HG02852 (cell line): ENCODE data around the gene ROBO2.

ENCODE experiments used
- ATAC-seq: cut with Tn5 transposase; IDR thresholded peaks from one replicate; pipeline ENCODE4 v1.9.1; 2021; ENCODE audit warnings: mild to moderate bottlenecking, moderate library complexity; ENCODE audit not compliant: unreplicated experiment

Gene ROBO2

DNA sequence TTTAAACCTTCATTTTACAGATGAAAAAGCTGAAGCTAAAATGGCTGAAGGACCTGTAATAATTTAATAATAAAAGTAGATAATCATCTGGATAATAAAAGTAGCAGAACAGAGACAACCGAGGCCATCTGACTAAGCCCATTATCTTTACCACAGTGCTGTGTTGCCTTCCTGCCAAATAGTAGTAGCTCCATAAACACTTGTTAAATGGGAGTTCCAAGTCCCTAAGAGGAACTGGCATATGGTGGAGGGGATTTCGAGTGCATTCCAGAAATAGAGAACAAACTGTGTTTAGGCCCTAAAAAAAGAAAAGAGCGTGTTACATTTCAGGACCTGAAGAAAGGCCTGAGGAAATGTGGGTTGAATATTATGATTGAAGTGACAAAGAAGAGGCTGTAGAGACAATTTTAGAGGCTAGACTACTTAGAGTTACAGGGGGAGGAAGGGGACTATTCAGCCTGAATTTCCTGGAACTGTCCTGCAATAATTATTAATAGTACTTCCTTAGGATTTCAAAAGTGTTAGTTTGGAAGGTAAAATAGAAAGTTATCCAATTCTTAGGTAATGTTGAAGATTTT, 424.3 kb downstream of the ROBO2 start:
- no peak for ATAC-seq

DNA sequence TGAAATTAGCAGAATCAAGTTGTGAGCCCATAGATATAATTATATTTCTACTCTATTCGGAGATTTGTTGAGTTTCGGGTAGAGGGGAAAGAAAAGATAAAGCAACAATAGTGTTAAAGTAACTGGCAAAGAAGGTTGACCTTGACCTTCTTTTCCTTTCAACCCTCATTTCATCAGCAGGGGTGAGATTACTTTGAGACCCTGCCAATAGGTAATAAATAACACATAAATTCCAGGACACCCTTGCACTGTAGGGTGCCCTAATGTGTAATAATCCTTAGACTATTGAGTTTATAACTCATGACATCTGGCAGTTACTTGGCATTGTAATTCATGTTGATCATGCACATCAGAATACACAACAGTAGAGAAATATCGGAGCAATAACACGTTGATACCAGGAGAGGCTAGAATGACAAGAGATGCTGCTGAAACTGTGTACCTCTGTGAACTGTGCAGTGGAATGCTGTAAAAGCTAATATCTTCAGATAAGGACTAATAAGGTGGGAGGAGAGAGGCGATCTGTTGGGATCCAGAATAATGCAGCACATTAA, 426.7 kb downstream of the ROBO2 start:
- ATAC-seq: no peak

DNA sequence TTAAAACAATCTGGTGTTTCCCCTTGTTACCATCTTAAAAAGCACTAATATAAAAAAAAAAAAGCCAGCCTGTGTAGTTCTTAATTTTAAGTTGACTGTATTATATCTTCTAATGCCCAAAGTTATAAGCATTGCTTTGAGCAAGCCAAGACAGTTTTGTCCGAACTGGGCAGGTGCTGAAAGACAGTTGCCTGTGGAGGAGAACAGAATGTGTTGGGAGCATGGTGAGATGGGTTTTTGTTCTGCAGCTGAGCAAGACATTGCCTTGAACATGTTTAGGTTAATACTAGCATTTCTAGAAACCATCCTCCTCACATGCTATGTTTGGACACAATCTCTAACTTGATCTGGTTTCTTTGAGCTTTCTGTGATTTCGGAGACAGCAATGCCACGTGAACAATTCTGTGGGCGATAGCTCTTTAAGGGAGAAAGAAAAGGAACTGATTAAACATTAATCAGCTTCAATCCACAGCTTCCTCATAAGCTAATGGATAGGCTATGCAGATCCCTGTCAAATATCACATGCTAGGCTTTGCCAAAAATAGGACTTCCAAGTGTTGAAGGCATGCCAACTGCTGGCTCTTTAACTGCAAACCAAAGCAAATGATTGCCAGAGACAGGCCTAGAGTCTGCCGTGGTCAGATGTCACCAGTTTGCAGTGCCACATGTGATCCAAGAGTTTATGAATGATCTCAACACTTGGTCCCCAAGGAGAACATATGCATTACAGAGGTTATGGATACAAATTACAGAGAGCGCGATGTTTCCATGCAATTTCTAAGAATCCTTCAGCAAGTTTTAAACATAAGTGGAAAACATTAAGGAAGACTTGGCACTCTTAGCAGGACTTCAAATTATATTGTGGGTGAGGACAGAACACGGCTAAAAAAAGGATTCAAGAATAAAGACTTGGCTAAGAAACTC, 428.1 kb downstream of the ROBO2 start:
- ATAC-seq: no peak

DNA sequence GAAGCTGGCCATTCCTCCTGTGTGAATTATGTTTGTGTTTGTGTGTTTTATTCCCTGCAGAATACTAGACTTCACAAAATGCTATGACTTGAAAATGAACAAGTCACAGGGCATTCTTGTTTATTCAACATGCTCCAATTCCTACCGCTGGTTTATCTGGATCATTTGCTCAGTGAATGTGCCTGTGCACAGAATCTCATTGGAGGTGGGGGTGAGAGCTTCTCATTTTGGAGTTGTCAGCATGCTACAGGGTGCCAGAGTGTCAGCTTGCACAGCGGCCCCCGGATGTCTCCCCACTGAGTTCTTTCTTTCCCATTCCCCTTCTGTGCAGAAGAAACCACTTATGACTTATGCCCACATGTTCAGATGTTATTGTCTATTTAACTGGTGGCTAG, 428.7 kb downstream of the ROBO2 start:
- no peak for ATAC-seq

DNA sequence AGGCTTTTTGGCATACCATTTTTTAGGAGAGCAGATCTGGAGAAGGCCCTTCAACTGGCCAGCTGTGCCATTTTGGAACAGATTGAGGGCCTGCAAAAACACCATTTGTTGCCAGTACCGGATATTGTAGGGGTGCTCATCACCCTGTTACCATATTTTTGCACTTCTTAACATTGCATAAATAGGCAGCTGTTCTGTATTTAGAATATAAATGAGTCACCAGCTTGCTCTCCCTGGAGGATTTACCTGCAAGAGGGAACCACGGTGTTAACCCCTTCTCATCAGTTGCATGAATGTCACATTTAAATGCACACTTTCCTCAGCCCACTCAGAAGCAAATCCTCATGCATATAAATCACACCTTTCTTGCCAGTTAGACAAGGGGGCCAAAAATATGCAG, 435.6 kb downstream of the ROBO2 start:
- ATAC-seq: no peak

DNA sequence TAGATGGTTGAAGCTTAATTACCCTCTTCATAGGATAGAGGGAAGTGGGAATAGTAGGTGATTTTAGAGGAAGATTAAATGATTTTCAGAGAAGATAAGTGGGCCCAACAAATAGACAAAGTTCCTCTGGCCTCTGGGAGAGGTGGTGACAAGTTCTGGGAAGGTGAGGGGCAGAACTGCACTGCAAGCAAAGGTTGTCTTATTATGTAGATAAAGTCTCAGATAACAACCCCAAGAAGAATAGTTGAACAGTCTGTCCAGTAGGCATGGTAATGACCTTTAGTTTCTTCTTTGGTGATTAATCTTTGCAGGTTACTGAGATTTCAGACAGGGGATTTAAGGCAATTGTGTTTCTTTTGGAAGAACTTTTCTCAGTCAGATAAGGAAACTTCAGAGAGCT, 439.1 kb downstream of the ROBO2 start:
- no peak for ATAC-seq

DNA sequence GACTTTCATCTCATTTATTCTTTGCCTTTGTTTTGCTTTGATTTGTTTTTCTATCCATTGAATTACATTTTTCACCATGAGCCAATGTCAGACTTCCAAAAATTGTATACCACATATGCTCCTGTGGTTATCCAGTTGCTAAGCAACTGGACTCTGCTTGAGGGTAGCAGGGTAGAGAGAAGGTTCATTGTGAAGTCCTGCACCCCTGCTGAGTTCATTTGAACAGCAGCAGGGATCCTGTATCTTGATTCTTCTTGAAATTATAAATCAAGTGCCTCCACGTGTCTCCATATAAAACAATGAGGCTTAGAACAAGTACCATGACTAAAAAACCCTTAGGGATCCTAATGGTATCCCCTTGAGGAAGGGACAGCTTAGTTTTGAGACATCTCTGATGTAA, 449.3 kb downstream of the ROBO2 start:
- no peak for ATAC-seq

DNA sequence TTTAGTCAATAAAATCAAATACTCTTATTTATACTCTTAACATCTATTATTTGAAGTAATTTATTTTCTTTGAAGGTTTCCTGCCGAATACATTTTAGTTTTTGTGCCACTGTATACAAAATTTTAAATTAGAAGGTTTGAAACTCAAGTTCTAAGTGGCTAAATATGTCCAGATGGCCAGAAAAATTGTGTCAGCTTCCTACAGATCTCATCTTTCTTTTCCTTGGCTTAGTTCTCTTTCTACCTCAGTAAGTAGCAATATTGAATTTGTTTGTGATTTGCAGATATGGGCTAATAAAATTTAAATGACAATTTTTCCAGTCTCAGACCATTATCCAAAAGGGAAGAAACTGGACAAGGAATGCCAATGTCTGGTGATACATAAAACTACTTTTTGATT, 452.1 kb downstream of the ROBO2 start:
- ATAC-seq: no peak

DNA sequence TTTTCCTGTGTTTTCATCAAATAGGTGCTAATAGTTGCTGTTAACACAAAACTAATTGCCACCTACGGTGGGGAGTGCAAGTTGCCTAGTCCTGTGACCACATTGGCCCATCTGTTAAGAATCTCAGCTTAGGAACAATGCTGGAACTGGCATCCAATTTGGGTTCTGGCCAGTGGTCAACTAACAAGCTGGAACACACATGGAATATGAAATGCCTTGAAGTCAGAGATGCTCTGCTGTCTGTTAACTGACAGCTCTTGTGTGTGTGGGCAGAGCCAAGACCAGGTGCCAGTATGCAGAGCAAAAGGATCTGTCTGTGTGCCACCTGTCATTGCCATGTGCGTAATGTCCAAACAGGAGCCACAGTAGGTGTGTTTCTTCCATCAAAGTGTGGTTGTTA, 460.8 kb downstream of the ROBO2 start:
- no peak for ATAC-seq

DNA sequence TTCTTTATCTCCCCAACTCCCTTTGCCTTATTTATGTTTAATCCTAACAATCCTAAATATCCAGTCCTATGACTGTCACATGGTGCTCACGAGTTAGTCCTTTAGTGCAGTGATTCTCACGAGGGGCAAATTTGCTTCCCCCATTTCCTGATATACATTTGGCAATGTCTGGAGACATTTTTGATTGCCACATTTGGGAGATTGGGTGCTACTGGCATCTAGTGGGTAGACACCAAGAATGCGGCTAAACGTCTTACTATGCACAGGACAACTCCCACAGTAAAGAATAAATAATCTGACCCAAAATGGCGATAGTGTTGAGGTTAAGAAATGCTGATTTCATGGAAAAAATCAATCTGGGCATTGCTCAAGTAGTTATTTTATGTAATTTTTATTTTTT, 466.5 kb downstream of the ROBO2 start:
- ATAC-seq: no peak

DNA sequence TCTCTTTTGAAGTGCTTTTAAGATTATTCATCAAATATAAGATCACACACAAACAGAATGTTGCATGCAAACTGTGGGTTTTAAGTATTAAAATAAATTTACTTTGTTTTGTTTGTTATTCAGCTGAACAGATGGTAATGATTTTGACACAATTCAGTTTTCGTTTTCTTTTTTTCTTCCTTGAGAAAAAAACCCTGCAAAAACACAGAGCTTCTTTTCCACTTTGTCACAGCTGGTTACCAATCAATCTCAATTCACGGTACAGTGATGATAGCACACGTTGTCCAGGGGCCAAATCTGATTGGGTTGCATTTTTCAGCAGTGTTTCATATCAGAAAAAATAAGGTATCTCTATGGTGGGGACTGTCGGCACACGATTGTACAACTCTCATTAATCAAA, 473.6 kb downstream of the ROBO2 start:
- ATAC-seq: no peak

DNA sequence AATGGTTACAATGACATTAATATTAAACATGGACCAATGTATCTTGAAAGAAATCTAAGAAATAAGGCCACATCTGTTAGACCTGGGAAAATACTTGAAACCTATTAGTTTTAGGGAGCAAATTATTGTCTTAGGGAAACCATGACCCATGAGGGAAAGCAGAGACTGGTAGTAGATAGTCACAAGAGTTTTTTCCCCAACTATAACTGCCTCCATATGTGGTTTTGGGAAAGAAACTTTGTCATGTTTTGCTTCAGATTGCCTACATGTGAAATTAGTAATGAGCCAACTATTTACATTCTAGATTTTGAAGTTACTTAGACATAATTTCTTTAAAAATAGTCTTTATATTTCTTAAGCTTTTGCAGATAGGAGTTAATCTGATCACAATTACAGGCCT, 474.9 kb downstream of the ROBO2 start:
- ATAC-seq: no peak

DNA sequence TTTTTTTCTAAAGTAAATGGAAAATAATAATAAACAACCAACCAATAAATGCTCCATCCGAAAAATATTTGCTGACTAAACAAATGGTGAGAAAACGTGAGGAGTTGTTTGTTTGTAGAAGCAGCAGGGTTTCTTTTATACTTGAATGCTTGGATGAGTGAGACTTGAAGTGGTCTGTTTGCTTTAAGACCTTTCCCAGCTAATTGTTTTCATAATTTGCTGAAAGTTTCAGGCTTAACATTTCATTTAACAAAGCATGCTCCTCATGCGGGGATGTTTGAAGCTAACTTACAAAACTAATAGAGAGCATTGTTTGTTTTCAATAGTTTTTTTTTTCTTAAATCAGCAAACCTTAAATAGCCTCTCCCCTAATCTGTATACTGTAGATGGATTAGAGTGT, 484.6 kb downstream of the ROBO2 start:
- no peak for ATAC-seq

DNA sequence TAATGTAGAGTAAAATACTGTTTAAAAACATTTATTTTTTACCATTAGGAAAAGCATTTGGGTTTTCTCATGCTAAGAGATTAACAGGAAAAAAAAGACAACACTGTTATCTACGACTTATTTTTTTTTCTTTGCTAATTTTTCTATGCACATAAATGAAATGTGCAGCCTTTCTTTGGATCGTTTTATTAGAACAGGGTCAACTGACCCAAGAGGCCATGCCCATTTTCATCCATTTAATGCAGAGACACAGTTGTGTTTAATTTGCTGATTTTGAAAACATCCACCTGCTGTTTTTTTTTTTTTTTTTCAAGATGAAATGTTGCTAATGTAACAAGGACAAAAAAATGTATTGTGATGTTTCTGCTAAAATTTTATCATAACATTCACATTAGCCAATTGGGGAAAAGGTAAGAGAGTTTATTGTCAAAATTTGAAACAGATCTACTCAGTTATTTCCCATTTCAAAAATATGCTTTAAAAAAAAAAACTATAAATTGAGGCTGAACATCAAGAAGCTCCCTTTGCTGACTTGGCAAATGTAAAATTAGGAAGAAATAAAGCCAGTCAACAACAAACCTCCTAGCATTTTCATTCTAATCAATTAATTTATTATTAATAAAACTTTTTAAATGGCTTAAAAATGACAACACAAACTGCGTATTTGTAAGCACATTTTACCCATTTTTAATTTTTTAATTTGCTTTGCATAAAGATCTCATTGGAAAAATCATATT, 485.2 kb downstream of the ROBO2 start:
- ATAC-seq: no peak

DNA sequence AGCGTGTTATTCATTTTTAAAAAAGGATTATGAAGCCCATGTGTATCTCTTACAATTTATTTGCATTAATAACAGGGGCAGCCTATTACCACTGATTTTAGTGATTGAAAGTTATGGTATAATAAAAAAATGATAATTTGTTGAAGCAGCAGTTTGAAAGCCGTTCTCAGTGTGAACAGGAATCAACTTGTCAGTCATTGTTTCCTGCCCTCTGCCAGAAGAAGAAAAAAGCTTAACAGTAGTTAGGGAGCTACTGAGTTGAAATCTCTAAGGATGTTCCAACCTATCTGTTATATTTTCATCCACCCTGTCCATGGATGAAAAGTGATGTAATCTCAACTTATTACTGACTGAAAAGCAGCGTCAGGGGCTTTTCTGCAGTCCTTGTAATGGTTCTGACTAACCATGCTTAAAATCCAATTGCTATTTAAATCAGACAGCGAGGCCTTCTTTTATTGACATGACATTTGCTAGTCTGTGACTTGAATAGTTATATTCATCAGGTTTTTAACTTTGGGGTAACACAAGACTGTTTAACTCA, 486.7 kb downstream of the ROBO2 start:
- no peak for ATAC-seq

DNA sequence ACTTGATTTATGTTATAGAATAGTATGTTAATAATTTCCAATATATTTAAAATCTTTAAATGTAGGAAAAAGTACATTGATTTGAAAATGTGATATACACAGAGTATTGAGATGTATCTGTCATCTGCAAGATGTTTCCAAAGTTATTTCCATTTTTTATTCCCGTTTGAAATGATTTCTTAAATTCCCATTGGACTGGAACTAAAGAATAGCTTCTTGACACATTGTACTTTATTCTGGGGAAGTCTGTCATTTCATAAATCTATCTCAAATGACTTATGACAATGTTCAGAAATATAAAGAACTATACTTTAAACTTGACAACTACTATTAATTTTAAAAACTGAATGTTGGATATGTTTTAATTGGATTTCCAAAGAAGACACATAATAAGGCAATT, 489.6 kb downstream of the ROBO2 start:
- ATAC-seq: no peak

DNA sequence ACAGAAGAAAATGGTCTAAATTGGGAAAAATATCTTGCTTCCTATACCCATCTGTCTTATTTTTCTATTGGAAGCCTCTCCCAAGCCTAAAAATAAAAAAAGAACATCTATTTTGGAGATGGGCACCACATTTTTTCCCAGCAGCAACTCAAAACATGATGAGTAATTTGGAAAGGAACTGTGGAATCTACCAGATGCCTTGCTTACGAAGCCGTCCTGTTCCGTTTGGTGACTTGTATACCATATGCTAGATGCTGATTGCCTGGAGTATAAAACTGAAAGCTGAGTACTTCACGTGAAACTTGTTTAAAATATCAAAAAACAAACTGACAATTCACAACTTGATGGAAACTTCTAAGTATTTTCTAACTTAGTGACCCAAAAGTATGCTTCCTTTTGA, 491.0 kb downstream of the ROBO2 start:
- ATAC-seq: no peak

DNA sequence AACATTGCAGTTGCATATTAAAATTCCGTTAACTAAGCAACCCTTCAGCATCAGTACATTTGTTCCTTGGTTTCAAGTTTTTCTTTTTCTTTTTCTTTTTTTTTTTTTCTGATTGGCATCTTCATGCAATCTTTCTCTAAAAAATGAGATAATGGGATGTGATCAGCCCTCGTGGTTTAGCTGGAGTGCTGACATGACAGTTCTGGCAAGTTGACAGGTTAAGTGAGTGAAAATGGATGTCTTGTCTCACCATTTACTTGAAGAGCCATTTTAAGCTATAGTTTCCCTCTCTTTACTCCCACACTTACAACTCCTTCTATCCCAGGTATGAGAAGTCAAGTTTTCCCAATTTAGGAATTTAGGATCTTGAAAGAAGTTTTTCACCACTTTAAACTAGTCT, 495.2 kb downstream of the ROBO2 start:
- no peak for ATAC-seq

DNA sequence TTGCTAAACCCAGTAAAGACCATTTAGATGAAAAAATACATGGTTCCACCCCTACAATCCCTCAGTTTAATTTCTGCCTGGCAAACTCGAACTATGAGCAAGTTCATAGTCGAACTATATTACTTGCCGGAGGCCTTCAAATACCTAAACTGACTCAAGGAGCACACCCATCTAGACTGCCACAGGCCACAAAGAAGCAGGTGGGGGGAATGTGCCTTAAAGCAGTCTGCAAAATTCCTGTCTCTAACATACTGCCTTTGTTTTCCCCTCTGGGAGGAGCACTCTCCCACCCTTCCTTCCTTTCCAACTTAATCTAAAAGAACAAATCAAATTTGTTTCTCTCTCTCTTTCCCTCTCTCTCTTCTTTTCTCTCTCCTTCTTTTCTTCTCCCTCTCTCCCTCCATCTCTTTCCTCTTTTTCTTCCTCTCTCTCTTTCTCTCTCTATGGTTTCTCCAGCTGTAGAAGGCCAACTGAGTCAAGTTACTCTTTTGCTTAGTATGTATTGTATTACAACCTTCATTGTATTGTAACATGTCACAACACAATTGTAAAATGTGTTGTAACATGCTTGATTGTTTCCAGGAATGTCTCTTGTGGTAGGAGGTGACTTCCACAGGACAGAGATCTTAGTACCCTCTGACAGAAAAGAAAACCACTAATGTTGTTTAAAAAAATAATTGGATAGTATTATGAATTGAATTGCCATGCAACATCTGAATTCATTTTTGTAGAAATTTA, 496.3 kb downstream of the ROBO2 start:
- no peak for ATAC-seq

DNA sequence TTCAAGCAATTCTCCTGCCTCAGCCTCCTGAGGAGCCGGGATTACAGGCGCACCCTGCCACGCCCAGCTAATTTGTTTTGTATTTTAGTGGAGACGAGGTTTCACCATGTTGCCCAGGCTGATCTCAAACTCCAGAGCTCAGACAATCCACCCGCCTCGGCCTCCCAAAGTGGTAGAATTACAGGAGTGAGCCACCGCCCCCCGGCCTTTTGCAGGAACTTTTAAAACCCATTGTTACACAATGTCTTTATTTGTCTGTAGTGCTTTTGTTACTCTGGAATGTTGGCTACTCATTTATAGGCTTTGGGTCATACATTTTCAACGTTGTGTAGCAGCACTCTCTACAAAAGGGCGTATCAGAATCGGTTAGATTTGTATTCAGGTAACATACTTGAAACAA, 499.1 kb downstream of the ROBO2 start:
- ATAC-seq: no peak

DNA sequence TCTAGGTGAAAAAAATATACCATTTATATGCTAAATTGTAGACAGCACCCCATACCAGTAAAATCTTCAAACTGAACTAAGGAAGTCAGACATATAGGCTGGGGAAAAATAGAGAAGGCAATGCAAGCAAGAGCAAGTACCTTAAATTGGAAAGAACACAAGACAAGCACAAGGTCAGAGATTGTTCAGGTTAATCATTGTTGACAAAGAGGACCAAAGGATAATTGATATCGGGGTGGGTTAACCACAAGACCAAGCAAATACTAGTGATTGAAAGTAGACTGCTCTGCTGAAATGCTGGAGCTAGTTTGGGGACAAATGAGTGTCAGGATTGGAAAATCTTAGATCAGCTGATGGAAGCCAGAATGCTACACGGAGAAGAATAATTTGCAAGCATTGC, 499.8 kb downstream of the ROBO2 start:
- no peak for ATAC-seq
